Erythroblast (primary cell): Measurements from ENCODE around the gene MYO3A.

ENCODE experiments used
- GATA1 ChIP-seq: IDR thresholded peaks from 2 replicates; pipeline ENCODE4 v1.6.1; 2011; ENCODE audit warnings: low read depth, mild to moderate bottlenecking, control low read depth, low read length, moderate library complexity
- POLR2A ChIP-seq: IDR thresholded peaks from 2 replicates; pipeline ENCODE4 v1.6.1; 2011; ENCODE audit warnings: mild to moderate bottlenecking, low read length

DNA sequence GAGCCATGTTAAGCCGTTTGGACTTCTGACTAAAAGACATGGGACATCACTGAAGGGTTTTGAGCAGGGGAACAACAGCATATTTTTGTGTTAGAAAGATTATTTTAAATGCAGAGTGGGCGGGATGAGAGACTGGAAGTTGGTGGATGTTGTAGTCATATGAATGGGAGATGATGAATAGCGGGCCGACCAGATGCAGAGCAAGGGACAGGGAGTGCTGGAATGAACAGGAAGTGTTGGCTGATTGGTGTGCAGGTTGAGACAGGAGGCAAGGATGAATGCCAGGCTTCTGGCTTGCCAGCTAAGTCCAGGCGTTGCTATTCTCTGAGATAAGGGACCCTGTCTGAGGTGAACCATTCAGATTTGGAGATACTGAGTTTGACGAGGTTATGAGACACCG lies 320.6 kb downstream of the MYO3A start:
- TF ChIP-seq POLR2A, result no peak
- TF ChIP-seq GATA1, result no peak
